Measurements from ENCODE around the gene AKR1E2.

DNA sequence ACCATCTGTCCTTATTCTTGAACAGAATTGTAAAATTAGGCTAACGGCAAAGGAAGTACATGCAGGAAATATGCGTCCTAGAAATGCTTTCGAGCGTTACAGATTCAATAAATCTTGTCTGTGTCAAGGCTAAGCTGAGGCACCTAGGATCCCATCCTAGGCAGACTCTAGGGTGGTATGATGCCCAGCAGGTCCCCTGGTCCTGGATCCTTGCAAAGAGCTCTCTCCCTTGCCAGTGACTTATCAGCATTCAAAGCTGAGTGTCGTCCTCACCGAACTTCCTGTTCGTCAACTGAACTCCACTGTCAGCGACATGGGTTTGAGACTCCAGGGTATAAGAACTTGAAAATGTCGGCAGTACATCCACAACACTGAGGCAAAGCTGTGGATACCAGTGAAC, 61.5 kb downstream of the AKR1E2 start:
- TF ChIP-seq, protein P1, sequence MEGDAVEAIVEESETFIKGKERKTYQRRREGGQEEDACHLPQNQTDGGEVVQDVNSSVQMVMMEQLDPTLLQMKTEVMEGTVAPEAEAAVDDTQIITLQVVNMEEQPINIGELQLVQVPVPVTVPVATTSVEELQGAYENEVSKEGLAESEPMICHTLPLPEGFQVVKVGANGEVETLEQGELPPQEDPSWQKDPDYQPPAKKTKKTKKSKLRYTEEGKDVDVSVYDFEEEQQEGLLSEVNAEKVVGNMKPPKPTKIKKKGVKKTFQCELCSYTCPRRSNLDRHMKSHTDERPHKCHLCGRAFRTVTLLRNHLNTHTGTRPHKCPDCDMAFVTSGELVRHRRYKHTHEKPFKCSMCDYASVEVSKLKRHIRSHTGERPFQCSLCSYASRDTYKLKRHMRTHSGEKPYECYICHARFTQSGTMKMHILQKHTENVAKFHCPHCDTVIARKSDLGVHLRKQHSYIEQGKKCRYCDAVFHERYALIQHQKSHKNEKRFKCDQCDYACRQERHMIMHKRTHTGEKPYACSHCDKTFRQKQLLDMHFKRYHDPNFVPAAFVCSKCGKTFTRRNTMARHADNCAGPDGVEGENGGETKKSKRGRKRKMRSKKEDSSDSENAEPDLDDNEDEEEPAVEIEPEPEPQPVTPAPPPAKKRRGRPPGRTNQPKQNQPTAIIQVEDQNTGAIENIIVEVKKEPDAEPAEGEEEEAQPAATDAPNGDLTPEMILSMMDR (IDR thresholded peaks at IDR 0.05 in 4 of 5, conservative IDR thresholded peaks at IDR 0.05 in 1 of 5), result no peak
- TF ChIP-seq POLR2A (IDR thresholded peaks at IDR 0.05), result no peak

Data from gastrocnemius medialis (tissue), 4 donors.